HG03139 (cell line): ENCODE data around the gene NFIA.

Source experiments
- ATAC-seq: cut with Tn5 transposase; IDR thresholded peaks from one replicate; pipeline ENCODE4 v1.9.1; 2021; ENCODE audit not compliant: unreplicated experiment

Gene NFIA

GRCh38 chr1:61386323-61386722 is 304.0 kb downstream of the NFIA start:
- ATAC-seq = no peak

- ATAC-seq = no peak
These were observed 304.4 kb downstream of the NFIA start for GRCh38 chr1:61386770-61387169.

- ATAC-seq = no peak
These were observed 305.5 kb downstream of the NFIA start for GRCh38 chr1:61387829-61388228.

- no peak for ATAC-seq
These were observed 306.2 kb downstream of the NFIA start for GRCh38 chr1:61388566-61388965.

- ATAC-seq = no peak
These were observed 307.0 kb downstream of the NFIA start for GRCh38 chr1:61389194-61389925.

GRCh38 chr1:61389926-61390845 is 307.8 kb downstream of the NFIA start:
- no peak for ATAC-seq

- ATAC-seq = no peak
These were observed 309.4 kb downstream of the NFIA start for GRCh38 chr1:61391730-61392129.

- no peak for ATAC-seq
These were observed 310.3 kb downstream of the NFIA start for GRCh38 chr1:61392409-61393242.

- ATAC-seq = no peak
These were observed 311.2 kb downstream of the NFIA start for GRCh38 chr1:61393575-61393974.

GRCh38 chr1:61395146-61395800 is 312.9 kb downstream of the NFIA start:
- ATAC-seq = no peak

GRCh38 chr1:61397495-61397894 is 315.1 kb downstream of the NFIA start:
- ATAC-seq = no peak

GRCh38 chr1:61397935-61398334 is 315.6 kb downstream of the NFIA start:
- no peak for ATAC-seq

GRCh38 chr1:61399199-61399598 is 316.8 kb downstream of the NFIA start:
- ATAC-seq = no peak

- ATAC-seq = no peak
These were observed 317.9 kb downstream of the NFIA start for GRCh38 chr1:61400131-61400770.

- ATAC-seq = no peak
These were observed 318.6 kb downstream of the NFIA start for GRCh38 chr1:61400997-61401396.

- no peak for ATAC-seq
These were observed 321.6 kb downstream of the NFIA start for GRCh38 chr1:61403679-61404596.

- no peak for ATAC-seq
These were observed 322.4 kb downstream of the NFIA start for GRCh38 chr1:61404597-61405376.

- no peak for ATAC-seq
These were observed 324.1 kb downstream of the NFIA start for GRCh38 chr1:61406467-61406866.
